Smooth muscle cell (in vitro differentiated cells): ENCODE data around the gene MYOZ2. TPM values are rescaled to one million over a fixed set of nuclear protein-coding genes. Genes with fewer than 3 reads are reported as not detected.

Source experiments
- DNase-seq: peaks from one replicate; lab custom pipeline; 2025; ENCODE audit not compliant: unreplicated experiment; lab: John Stamatoyannopoulos, UW
- H2AFZ ChIP-seq: fragments of 200-600 bp; sonication (generic); 2 replicates; pipeline ENCODE4 v1.6.0; 2016; ENCODE audit warnings: antibody characterized with exemption, low read depth, mild to moderate bottlenecking
- H3F3A ChIP-seq: fragments of 200-600 bp; sonication (generic); 2 replicates; pipeline ENCODE4 v1.6.0; 2017; ENCODE audit warnings: antibody characterized with exemption, low read depth
- H3K27ac ChIP-seq: fragments of 200-600 bp; sonication (generic); 2 replicates; pipeline ENCODE4 v1.5.1; 2016; ENCODE audit warnings: low read depth, mild to moderate bottlenecking
- H3K27me3 ChIP-seq: fragments of 200-600 bp; sonication (generic); 2 replicates; pipeline ENCODE4 v1.6.1; 2016; ENCODE audit warnings: low read depth, mild to moderate bottlenecking
- H3K36me3 ChIP-seq: fragments of 200-600 bp; sonication (generic); 2 replicates; pipeline ENCODE4 v1.5.1; 2016; ENCODE audit warnings: low read depth
- H3K4me1 ChIP-seq: fragments of 200-600 bp; sonication (generic); 2 replicates; pipeline ENCODE4 v1.5.1; 2016; ENCODE audit warnings: low read depth
- H3K4me2 ChIP-seq: fragments of 200-600 bp; sonication (generic); 2 replicates; pipeline ENCODE4 v1.6.0; 2016; ENCODE audit warnings: mild to moderate bottlenecking
- H3K4me3 ChIP-seq: fragments of 200-600 bp; sonication (generic); 2 replicates; pipeline ENCODE4 v1.5.1; 2016; ENCODE audit warnings: mild to moderate bottlenecking
- H3K79me2 ChIP-seq: fragments of 200-600 bp; sonication (generic); 2 replicates; pipeline ENCODE4 v1.6.0; 2016; ENCODE audit warnings: low read depth, mild to moderate bottlenecking
- H3K9ac ChIP-seq: fragments of 200-600 bp; sonication (generic); 2 replicates; pipeline ENCODE4 v1.6.0; 2016; ENCODE audit warnings: low read depth
- H3K9me3 ChIP-seq: fragments of 200-600 bp; sonication (generic); replicated peaks from 2 replicates; pipeline ENCODE4 v1.5.1; 2016; ENCODE audit warnings: low read depth
- H4K20me1 ChIP-seq: fragments of 200-600 bp; sonication (generic); 2 replicates; pipeline ENCODE4 v1.6.0; 2016; ENCODE audit warnings: low read depth
- WGBS: methylation state at CpG from one replicate; pipeline ENCODE4 v1.1.7; 2016; ENCODE audit warnings: low lambda C conversion rate; 5-methylcytosine and 5-hydroxymethylcytosine counted together
- polyA plus RNA-seq: library from polyadenylated mRNA; unstranded; fragments of >200 nt; fragmentation: Nextera tagmentation; extraction: Ambion mirVana; gene quantifications from 2 replicates; pipeline ENCODE4 v1.2.1, GENCODE V29; 2016
- total RNA-seq: library from RNA; depleted of rRNA; stranded (reverse); fragments of >200 nt; gene quantifications from 2 replicates; pipeline ENCODE4 v1.2.3, GENCODE V29; 2014
- TF ChIP-seq, protein P1 (sequence below): fragments of 200-600 bp; sonication (generic); IDR thresholded peaks from 2 replicates; pipeline ENCODE4 v1.5.1; 2017; ENCODE audit warnings: borderline replicate concordance, mild to moderate bottlenecking, antibody characterized with exemption; ENCODE audit not compliant: insufficient read depth, poor library complexity, severe bottlenecking

The MYOZ2 gene
- total and polyA plus RNA-seq, 2 experiments from 2014 or later = not detected

DNA sequence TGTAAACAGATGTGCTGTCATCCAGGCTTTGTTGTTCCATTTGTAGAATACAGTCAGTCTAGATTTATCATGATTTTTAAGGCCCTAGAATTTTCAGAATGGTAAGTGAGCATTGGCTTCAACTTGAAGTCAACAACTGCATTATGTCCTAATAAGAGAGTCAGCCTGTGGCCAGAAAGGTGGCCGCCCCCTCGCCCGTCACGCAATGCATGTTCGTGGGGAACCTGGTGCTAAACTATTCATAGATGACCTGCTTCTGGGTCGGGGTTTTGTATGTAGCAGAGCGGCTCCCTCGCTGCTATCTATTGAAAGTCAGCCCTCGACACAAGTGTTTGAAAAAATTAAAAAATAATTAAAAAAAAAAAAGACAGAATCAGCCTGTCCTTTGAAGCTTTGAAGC is 101.6 kb downstream of the MYOZ2 start:
- H3K9me3 ChIP-seq = no peaks in the 10 kb centered on the region
- no peak overlapping the region for H3K4me2 ChIP-seq
- no peaks in the 10 kb centered on the region for H3K36me3 ChIP-seq
- H3K4me1 ChIP-seq = no peaks in the 10 kb centered on the region
- 94% methylated on average over 9 of the region's 9 CpGs for WGBS
- H3K9ac ChIP-seq = no peak overlapping the region
- H2AFZ ChIP-seq = no peak overlapping the region
- H4K20me1 ChIP-seq = peaks cover 13% of the 10 kb centered on the region
- peaks cover 7% of the 10 kb centered on the region for H3K79me2 ChIP-seq
- H3F3A ChIP-seq = no peaks in the 10 kb centered on the region
- TF ChIP-seq, protein P1, sequence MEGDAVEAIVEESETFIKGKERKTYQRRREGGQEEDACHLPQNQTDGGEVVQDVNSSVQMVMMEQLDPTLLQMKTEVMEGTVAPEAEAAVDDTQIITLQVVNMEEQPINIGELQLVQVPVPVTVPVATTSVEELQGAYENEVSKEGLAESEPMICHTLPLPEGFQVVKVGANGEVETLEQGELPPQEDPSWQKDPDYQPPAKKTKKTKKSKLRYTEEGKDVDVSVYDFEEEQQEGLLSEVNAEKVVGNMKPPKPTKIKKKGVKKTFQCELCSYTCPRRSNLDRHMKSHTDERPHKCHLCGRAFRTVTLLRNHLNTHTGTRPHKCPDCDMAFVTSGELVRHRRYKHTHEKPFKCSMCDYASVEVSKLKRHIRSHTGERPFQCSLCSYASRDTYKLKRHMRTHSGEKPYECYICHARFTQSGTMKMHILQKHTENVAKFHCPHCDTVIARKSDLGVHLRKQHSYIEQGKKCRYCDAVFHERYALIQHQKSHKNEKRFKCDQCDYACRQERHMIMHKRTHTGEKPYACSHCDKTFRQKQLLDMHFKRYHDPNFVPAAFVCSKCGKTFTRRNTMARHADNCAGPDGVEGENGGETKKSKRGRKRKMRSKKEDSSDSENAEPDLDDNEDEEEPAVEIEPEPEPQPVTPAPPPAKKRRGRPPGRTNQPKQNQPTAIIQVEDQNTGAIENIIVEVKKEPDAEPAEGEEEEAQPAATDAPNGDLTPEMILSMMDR = no peak
- H3K27me3 ChIP-seq = no peaks in the 10 kb centered on the region
- no peak for DNase-seq
- no peak overlapping the region for H3K4me3 ChIP-seq
- H3K27ac ChIP-seq = no peak overlapping the region

Other genes starting within 250 kb of the MYOZ2 start
- gene SYNPO2, start 247.0 kb upstream of the MYOZ2 start, total RNA-seq = 4.2 and 4.5 TPM in 2 replicates
- 0.08 and 0.59 TPM in 2 replicates for gene SYNPO2, start 247.0 kb upstream of the MYOZ2 start, polyA plus RNA-seq
- 16.3 and 23.2 TPM in 2 replicates for gene USP53, start 76.9 kb downstream of the MYOZ2 start, total RNA-seq
- gene USP53, start 76.9 kb downstream of the MYOZ2 start, polyA plus RNA-seq = 4.2 and 12.6 TPM in 2 replicates
- gene FABP2, start 186.3 kb downstream of the MYOZ2 start, total RNA-seq = not detected in 2 replicates
- 0.13 TPM in 1 of 2 replicates, not detected in the other for gene FABP2, start 186.3 kb downstream of the MYOZ2 start, polyA plus RNA-seq